Spinal cord (tissue), 10 donors: ENCODE results near the gene SYNCRIP. TPM values are rescaled to one million over a fixed set of nuclear protein-coding genes. Genes with fewer than 3 reads are reported as not detected.
"Not testable (repeated sequence)": the region's sequence is repeated elsewhere in the genome, so short reads cannot be mapped to it uniquely, and the experiment has no call there.

Experiments
- DNase-seq, 6 donors: peaks; one replicate each; pipeline versions ENCODE4 v3.0.0 to v3.0.0-alpha.2; 2013 to 2015; ENCODE audit warnings: low spot score in 6 of 6, low read depth in 4 of 6
- H3K27ac ChIP-seq: one replicate; pipeline ENCODE4 v1.5.1; 2013; ENCODE audit warnings: low read depth, low read length, control low read depth
- H3K27me3 ChIP-seq: one replicate; pipeline ENCODE4 v1.6.1; 2013; ENCODE audit warnings: low read length; ENCODE audit not compliant: control insufficient read depth, insufficient read depth
- H3K36me3 ChIP-seq: one replicate; pipeline ENCODE4 v1.6.1; 2013; ENCODE audit warnings: low read length; ENCODE audit not compliant: control insufficient read depth, insufficient read depth
- H3K4me1 ChIP-seq: one replicate; pipeline ENCODE4 v1.6.1; 2013; ENCODE audit warnings: low read length; ENCODE audit not compliant: control insufficient read depth, insufficient read depth
- H3K4me3 ChIP-seq: one replicate; pipeline ENCODE4 v1.5.1; 2013; ENCODE audit warnings: low read depth, low read length, control low read depth
- H3K9me3 ChIP-seq: one replicate; pipeline ENCODE4 v1.6.1; 2013; ENCODE audit warnings: low read length; ENCODE audit not compliant: control insufficient read depth, insufficient read depth
- WGBS: methylation state at CpG from one replicate; pipeline ENCODE4 v1.1.5; 2013; ENCODE audit warnings: missing lambda C conversion rate; ENCODE audit not compliant: insufficient coverage; 5-methylcytosine and 5-hydroxymethylcytosine counted together
- polyA plus RNA-seq, 2 donors: library from polyadenylated mRNA; unstranded; fragments of 120-200 nt; gene quantifications; one replicate each; pipeline ENCODE4 v1.2.1, GENCODE V29; 2013; ENCODE audit not compliant: insufficient read length in 2 of 2
- total RNA-seq, 2 donors: library from RNA; depleted of rRNA in 1 of 2; stranded (reverse); fragments of 120-200 nt in 1 of 2; fragments of >200 nt in 1 of 2; gene quantifications; one replicate each; pipeline versions ENCODE4 v1.2.3 to v1.2.4, GENCODE V29; 2013 to 2014
- donor health status: healthy.

The SYNCRIP gene
- total and polyA plus RNA-seq, 4 donors = 60.8 to 104 (median 75.7) TPM

- Histone ChIP-seq H3K4me3 (no peak overlapping the region), H3K36me3 (peaks cover 2% of the 10 kb centered on the region), H3K9me3 (no peaks in the 10 kb centered on the region), H3K27ac (no peak overlapping the region), H3K4me1 (peaks cover 2% of the 10 kb centered on the region), H3K27me3 (no peaks in the 10 kb centered on the region)
- DNase-seq = no peak
Observed at GRCh38 chr6:85581572-85581971, 61.1 kb downstream of the SYNCRIP start.

GRCh38 chr6:85580878-85581267 lies 61.8 kb downstream of the SYNCRIP start:
- WGBS = 100% methylated on average over 1 of the region's 1 CpG
- H3K27ac ChIP-seq = no peak overlapping the region

GRCh38 chr6:85580118-85580877 lies 62.4 kb downstream of the SYNCRIP start:
- H3K27ac ChIP-seq = no peak overlapping the region
- no peaks in the 10 kb centered on the region for H3K9me3 ChIP-seq
- no peaks in the 10 kb centered on the region for H3K27me3 ChIP-seq
- H3K4me3 ChIP-seq = no peak overlapping the region
- 93% methylated on average over 5 of the region's 5 CpGs for WGBS
- peaks cover 2% of the 10 kb centered on the region for H3K4me1 ChIP-seq
- no peak for DNase-seq
- peaks cover 2% of the 10 kb centered on the region for H3K36me3 ChIP-seq

More at GRCh38 chr6:85580878-85581267, 61.8 kb downstream of the SYNCRIP start:
- Histone ChIP-seq H3K9me3 (no peaks in the 10 kb centered on the region), H3K4me3 (no peak overlapping the region), H3K27me3 (no peaks in the 10 kb centered on the region), H3K4me1 (peaks cover 2% of the 10 kb centered on the region), H3K36me3 (peaks cover 2% of the 10 kb centered on the region)
- no peak for DNase-seq

GRCh38 chr6:85579581-85579980 lies 63.1 kb downstream of the SYNCRIP start:
- DNase-seq = no peak
- 82% methylated on average over 2 of the region's 4 CpGs for WGBS
- Histone ChIP-seq H3K4me3 (no peak overlapping the region), H3K4me1 (peaks cover 2% of the 10 kb centered on the region), H3K9me3 (no peaks in the 10 kb centered on the region), H3K27ac (no peak overlapping the region), H3K27me3 (no peaks in the 10 kb centered on the region), H3K36me3 (peaks cover 2% of the 10 kb centered on the region)

- no CpG with 5 or more reads among the region's 2 CpGs for whole genome bisulfite sequencing
- H3K9me3 ChIP-seq = no peaks in the 10 kb centered on the region
Observed at GRCh38 chr6:85576476-85576875, 66.2 kb downstream of the SYNCRIP start.

GRCh38 chr6:85574932-85575598 lies 67.6 kb downstream of the SYNCRIP start:
- Histone ChIP-seq H3K36me3 (peaks cover 7% of the 10 kb centered on the region), H3K9me3 (no peaks in the 10 kb centered on the region), H3K27ac (no peak overlapping the region), H3K4me1 (peaks cover 2% of the 10 kb centered on the region), H3K4me3 (no peak overlapping the region), H3K27me3 (no peaks in the 10 kb centered on the region)
- DNase-seq = no peak

More at GRCh38 chr6:85576476-85576875, 66.2 kb downstream of the SYNCRIP start:
- Histone ChIP-seq H3K27ac (no peak overlapping the region), H3K36me3 (peaks cover 2% of the 10 kb centered on the region), H3K4me1 (peaks cover 2% of the 10 kb centered on the region), H3K27me3 (no peaks in the 10 kb centered on the region), H3K4me3 (no peak overlapping the region)
- peak in 2 of 6 donors; percentile 56 to 74 for DNase-seq

- H3K27ac ChIP-seq = no peak overlapping the region
- no peaks in the 10 kb centered on the region for H3K27me3 ChIP-seq
- H3K4me1 ChIP-seq = no peaks in the 10 kb centered on the region
- H3K36me3 ChIP-seq = peaks cover 11% of the 10 kb centered on the region
- H3K9me3 ChIP-seq = no peaks in the 10 kb centered on the region
- H3K4me3 ChIP-seq = no peak overlapping the region
- no peak for DNase-seq
Observed at GRCh38 chr6:85569323-85569722, 73.4 kb downstream of the SYNCRIP start.

- WGBS = no CpG with 5 or more reads among the region's 6 CpGs
- DNase-seq = no peak
- no peak overlapping the region for H3K4me3 ChIP-seq
- H3K27ac ChIP-seq = no peak overlapping the region
- peaks cover 11% of the 10 kb centered on the region for H3K36me3 ChIP-seq
- no peaks in the 10 kb centered on the region for H3K27me3 ChIP-seq
- H3K4me1 ChIP-seq = no peaks in the 10 kb centered on the region
- H3K9me3 ChIP-seq = no peaks in the 10 kb centered on the region
Observed at GRCh38 chr6:85568411-85568810, 74.3 kb downstream of the SYNCRIP start.

- Histone ChIP-seq H3K4me1 (no peaks in the 10 kb centered on the region), H3K27me3 (no peaks in the 10 kb centered on the region), H3K4me3 (no peak overlapping the region), H3K9me3 (no peaks in the 10 kb centered on the region), H3K27ac (no peak overlapping the region), H3K36me3 (peaks cover 12% of the 10 kb centered on the region)
- WGBS = no CpG with 5 or more reads among the region's 1 CpG
- DNase-seq = no peak
Observed at GRCh38 chr6:85565736-85566135, 77.0 kb downstream of the SYNCRIP start.

GRCh38 chr6:85564223-85564622 lies 78.5 kb downstream of the SYNCRIP start:
- H3K36me3 ChIP-seq = peaks cover 15% of the 10 kb centered on the region
- not testable (repeated sequence) for H3K4me3 ChIP-seq, H3K27ac ChIP-seq, DNase-seq, H3K9me3 ChIP-seq, H3K27me3 ChIP-seq, H3K4me1 ChIP-seq
- no CpG with 5 or more reads among the region's 2 CpGs for WGBS
